CD4-positive, alpha-beta T cell (primary cell): ENCODE data around the gene LRP2. TPM values are rescaled to one million over a fixed set of nuclear protein-coding genes. Genes with fewer than 3 reads are reported as not detected.

Experiments used
- ATAC-seq: fragments of 200-7000 bp; cut with Tn5 transposase; one replicate; pipeline ENCODE4 v1.10.0; 2022; ENCODE audit warnings: mild to moderate bottlenecking; ENCODE audit not compliant: poor library complexity
- CTCF ChIA-PET: fragments of 350-600 bp; sonication (Branson Sonifier 250); formaldehyde crosslinking; loops from one replicate; lab custom pipeline; 2021; ENCODE audit warnings: antibody characterized with exemption, inconsistent platforms; lab: Charles Lee
- POLR2A ChIA-PET: fragments of 350-600 bp; sonication (Branson Sonifier 250); formaldehyde crosslinking; loops from one replicate; lab custom pipeline; 2021; ENCODE audit warnings: antibody characterized with exemption, inconsistent platforms; lab: Charles Lee
- DNase-seq, 14 experiments: peaks; one replicate each; pipeline ENCODE4 v3.0.0-alpha.2; 2013 to 2020; ENCODE audit warnings: mixed read lengths in 2 of 14
- H3K27ac ChIP-seq, 2 donors: one replicate each; pipeline versions ENCODE4 v1.5.1 to v1.7.0; 2013; ENCODE audit warnings: low read length in 2 of 2, low read depth in 1 of 2, mild to moderate bottlenecking in 1 of 2
- H3K27me3 ChIP-seq, 2 experiments: 1 replicate in 1 of 2; 2 replicates in 1 of 2; pipeline versions ENCODE4 v1.6.1 to v1.7.0; 2013; ENCODE audit warnings: low read length in 2 of 2, control low read depth in 1 of 2, mild to moderate bottlenecking in 1 of 2, moderate library complexity in 1 of 2; ENCODE audit not compliant: insufficient read depth in 2 of 2, control insufficient read depth in 1 of 2
- H3K36me3 ChIP-seq: one replicate; pipeline ENCODE4 v1.6.1; 2013; ENCODE audit warnings: low read length, control low read depth; ENCODE audit not compliant: insufficient read depth
- H3K4me1 ChIP-seq: one replicate; pipeline ENCODE4 v1.6.1; 2013; ENCODE audit warnings: low read length, control low read depth; ENCODE audit not compliant: insufficient read depth
- H3K4me3 ChIP-seq: one replicate; pipeline ENCODE4 v1.5.1; 2013; ENCODE audit warnings: mild to moderate bottlenecking, low read length, moderate library complexity
- H3K9me3 ChIP-seq, 2 experiments: 1 replicate in 1 of 2; 2 replicates in 1 of 2; pipeline versions ENCODE4 v1.6.1 to v1.7.0; 2013; ENCODE audit warnings: low read length in 2 of 2, mild to moderate bottlenecking in 2 of 2, control low read depth in 1 of 2, moderate library complexity in 1 of 2; ENCODE audit not compliant: control insufficient read depth in 1 of 2, insufficient read depth in 1 of 2
- H3K27ac Mint-ChIP-seq: one replicate; pipeline ENCODE4 v1.8.0; 2020; ENCODE audit warnings: mixed read lengths
- H3K27me3 Mint-ChIP-seq: one replicate; pipeline ENCODE4 v1.8.0; 2021; ENCODE audit warnings: mixed read lengths
- H3K36me3 Mint-ChIP-seq: one replicate; pipeline ENCODE4 v1.8.0; 2021; ENCODE audit warnings: low read depth, mixed read lengths
- H3K4me1 Mint-ChIP-seq: one replicate; pipeline ENCODE4 v1.8.0; 2021; ENCODE audit warnings: low read depth, mixed read lengths
- H3K4me3 Mint-ChIP-seq: one replicate; pipeline ENCODE4 v1.8.0; 2020; ENCODE audit warnings: mild to moderate bottlenecking, mixed read lengths
- H3K9me3 Mint-ChIP-seq: one replicate; pipeline ENCODE4 v1.8.0; 2020; ENCODE audit warnings: mixed read lengths
- intact Hi-C, 2 experiments: fragments of 100-400 bp; cut with DNase I in 1 of 2; cut with micrococcal nuclease in 1 of 2; formaldehyde crosslinking; loops; one replicate each; pipeline versions ENCODE4 v1.15.1 to v1.9.0; 2023 to 2025; cut with DNase I, micrococcal nuclease
- total RNA-seq, 174 experiments: library from RNA in 2 of 174; stranded (reverse) in 2 of 174; gene quantifications; one replicate each; pipeline ENCODE4 v1.2.3 and lab custom pipeline; 2021 to 2026
- TF ChIP-seq, protein P1 (sequence below): fragments of 200-600 bp; IDR thresholded peaks from one replicate; pipeline ENCODE4 v1.8.0; 2022; ENCODE audit warnings: antibody characterized with exemption, mild to moderate bottlenecking

Gene LRP2
- total RNA-seq, 2 experiments from 2014 or later, result 0.03 TPM; not detected in 1

GRCh38 chr2:169384816-169385215, 22.5 kb upstream of the LRP2 start:
- DNase-seq (no peak), ATAC-seq (no peak)
- Histone ChIP-seq H3K4me1 (no peaks in the 10 kb centered on the region), H3K9me3 (no peaks in the 10 kb centered on the region), H3K36me3 (no peaks in the 10 kb centered on the region), H3K27me3 (peaks cover 0 to 2% of the 10 kb centered on the region in 2 experiments), H3K27ac (no peak overlapping the region), H3K4me3 (no peak overlapping the region)
- no peak overlapping the region for H3K27ac Mint-ChIP-seq
- no peaks in the 10 kb centered on the region for H3K36me3 Mint-ChIP-seq
- ChIA-PET CTCF (no interaction called here), POLR2A (no interaction called here)
- peaks cover 65% of the 10 kb centered on the region for H3K27me3 Mint-ChIP-seq
- H3K4me3 Mint-ChIP-seq, result no peak overlapping the region
- intact Hi-C loops, result no loop called here
- H3K4me1 Mint-ChIP-seq, result no peaks in the 10 kb centered on the region
- no peaks in the 10 kb centered on the region for H3K9me3 Mint-ChIP-seq
- TF ChIP-seq, protein P1, sequence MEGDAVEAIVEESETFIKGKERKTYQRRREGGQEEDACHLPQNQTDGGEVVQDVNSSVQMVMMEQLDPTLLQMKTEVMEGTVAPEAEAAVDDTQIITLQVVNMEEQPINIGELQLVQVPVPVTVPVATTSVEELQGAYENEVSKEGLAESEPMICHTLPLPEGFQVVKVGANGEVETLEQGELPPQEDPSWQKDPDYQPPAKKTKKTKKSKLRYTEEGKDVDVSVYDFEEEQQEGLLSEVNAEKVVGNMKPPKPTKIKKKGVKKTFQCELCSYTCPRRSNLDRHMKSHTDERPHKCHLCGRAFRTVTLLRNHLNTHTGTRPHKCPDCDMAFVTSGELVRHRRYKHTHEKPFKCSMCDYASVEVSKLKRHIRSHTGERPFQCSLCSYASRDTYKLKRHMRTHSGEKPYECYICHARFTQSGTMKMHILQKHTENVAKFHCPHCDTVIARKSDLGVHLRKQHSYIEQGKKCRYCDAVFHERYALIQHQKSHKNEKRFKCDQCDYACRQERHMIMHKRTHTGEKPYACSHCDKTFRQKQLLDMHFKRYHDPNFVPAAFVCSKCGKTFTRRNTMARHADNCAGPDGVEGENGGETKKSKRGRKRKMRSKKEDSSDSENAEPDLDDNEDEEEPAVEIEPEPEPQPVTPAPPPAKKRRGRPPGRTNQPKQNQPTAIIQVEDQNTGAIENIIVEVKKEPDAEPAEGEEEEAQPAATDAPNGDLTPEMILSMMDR, result no peak

DNA sequence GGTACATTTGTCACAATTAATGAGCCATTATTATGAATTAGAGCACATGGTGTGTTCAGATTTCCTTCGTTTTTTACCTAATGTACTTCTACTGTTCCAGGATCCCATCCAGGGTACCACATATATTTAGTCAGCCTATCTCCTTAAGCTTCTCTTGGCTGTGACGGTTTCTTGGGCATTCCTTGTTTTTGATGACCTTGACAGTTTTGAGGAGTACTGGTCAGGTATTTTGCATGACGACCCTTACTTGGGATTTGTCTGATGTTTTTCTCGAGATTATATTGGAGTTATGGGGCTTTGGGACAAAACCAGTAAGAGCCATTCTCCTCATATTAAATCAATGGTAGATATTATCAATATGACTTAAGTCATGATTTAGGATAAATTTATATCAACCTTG, 10.2 kb upstream of the LRP2 start:
- intact Hi-C loops, result no loop called here
- no peak overlapping the region for H3K27ac ChIP-seq
- H3K4me1 Mint-ChIP-seq, result no peaks in the 10 kb centered on the region
- H3K9me3 ChIP-seq, result no peaks in the 10 kb centered on the region
- no peak overlapping the region for H3K4me3 Mint-ChIP-seq
- H3K9me3 Mint-ChIP-seq, result no peaks in the 10 kb centered on the region
- peaks cover 0 to 5% of the 10 kb centered on the region in 2 experiments for H3K27me3 ChIP-seq
- ATAC-seq (no peak), DNase-seq (no peak)
- H3K27ac Mint-ChIP-seq, result no peak overlapping the region
- no peak overlapping the region for H3K4me3 ChIP-seq
- H3K27me3 Mint-ChIP-seq, result peaks cover 38% of the 10 kb centered on the region
- H3K36me3 ChIP-seq, result no peaks in the 10 kb centered on the region
- ChIA-PET CTCF (no interaction called here), POLR2A (no interaction called here)
- TF ChIP-seq, protein P1, result no peak
- H3K36me3 Mint-ChIP-seq, result no peaks in the 10 kb centered on the region
- H3K4me1 ChIP-seq, result no peaks in the 10 kb centered on the region

DNA sequence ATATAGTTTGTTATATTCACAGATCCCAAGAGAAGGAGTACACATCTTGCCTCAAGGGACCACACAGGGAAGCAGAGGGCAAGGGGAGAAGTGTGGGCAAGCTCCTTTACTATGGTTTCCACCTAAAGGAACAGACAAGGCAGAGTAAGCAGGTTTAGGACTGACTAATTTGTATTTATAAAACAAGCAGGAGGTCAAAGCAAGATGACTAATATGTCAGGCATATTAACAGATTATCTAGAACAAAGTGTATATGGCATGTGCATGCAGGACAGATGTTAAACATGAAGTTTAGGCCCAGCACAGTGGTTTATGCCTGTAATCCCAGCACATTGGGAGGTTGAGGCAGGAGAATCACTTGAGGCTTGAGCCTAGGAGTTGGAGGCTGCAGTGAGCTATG, 3.7 kb upstream of the LRP2 start:
- TF ChIP-seq, protein P1, result no peak
- Histone ChIP-seq H3K4me3 (no peak overlapping the region), H3K4me1 (peaks cover 31% of the 10 kb centered on the region), H3K27me3 (peaks cover 23 to 26% of the 10 kb centered on the region in 2 experiments), H3K36me3 (no peaks in the 10 kb centered on the region), H3K27ac (no peak overlapping the region), H3K9me3 (peaks cover 0 to 4% of the 10 kb centered on the region in 2 experiments)
- DNase-seq (no peak), ATAC-seq (no peak)
- POLR2A ChIA-PET, result no interaction called here
- Mint-ChIP-seq H3K4me1 (peaks cover 31% of the 10 kb centered on the region), H3K27me3 (peaks cover 35% of the 10 kb centered on the region), H3K9me3 (no peaks in the 10 kb centered on the region), H3K4me3 (no peak overlapping the region), H3K36me3 (peaks cover 10% of the 10 kb centered on the region), H3K27ac (no peak overlapping the region)
- intact Hi-C loops, result no loop called here
- CTCF ChIA-PET, result no interaction called here
